Neural cell (in vitro differentiated cells): ENCODE results near the gene RAD51B.

Experiments
- CTCF ChIP-seq: fragments of 450-650 bp; IDR thresholded peaks from 2 replicates; pipeline ENCODE4 v1.5.1; 2014; ENCODE audit warnings: antibody characterized with exemption, mild to moderate bottlenecking, moderate library complexity; ENCODE audit not compliant: poor library complexity, severe bottlenecking
- EP300 ChIP-seq: fragments of 450-650 bp; conservative IDR thresholded peaks from 2 replicates; pipeline ENCODE4 v1.6.1; 2014; ENCODE audit warnings: antibody characterized with exemption, mild to moderate bottlenecking, moderate library complexity; ENCODE audit not compliant: poor library complexity, severe bottlenecking
- EZH2 ChIP-seq: fragments of 200-600, 300-800 bp; shearing (Covaris generic), sonication (generic); IDR thresholded peaks from 2 replicates; pipeline ENCODE4 v1.6.1; 2014; ENCODE audit warnings: antibody characterized with exemption, low read length, borderline replicate concordance, mild to moderate bottlenecking; ENCODE audit not compliant: insufficient read depth, poor library complexity, severe bottlenecking
- MXI1 ChIP-seq: fragments of 450-650 bp; conservative IDR thresholded peaks from 2 replicates; pipeline ENCODE4 v1.6.1; 2014; ENCODE audit warnings: antibody characterized with exemption, mild to moderate bottlenecking; ENCODE audit not compliant: poor library complexity, severe bottlenecking
- POLR2AphosphoS5 ChIP-seq: IDR thresholded peaks from 2 replicates; pipeline ENCODE4 v1.6.1; 2012
- RAD21 ChIP-seq: fragments of 450-650 bp; conservative IDR thresholded peaks from 2 replicates; pipeline ENCODE4 v1.6.1; 2014; ENCODE audit warnings: antibody characterized with exemption, mild to moderate bottlenecking, moderate library complexity
- REST ChIP-seq: IDR thresholded peaks from 2 replicates; pipeline ENCODE4 v1.6.1; 2012; ENCODE audit warnings: borderline replicate concordance
- SMC3 ChIP-seq: fragments of 450-650 bp; conservative IDR thresholded peaks from 2 replicates; pipeline ENCODE4 v1.6.1; 2014; ENCODE audit warnings: antibody characterized with exemption, mild to moderate bottlenecking, moderate library complexity; ENCODE audit not compliant: poor library complexity
- TAF1 ChIP-seq: IDR thresholded peaks from 2 replicates; pipeline ENCODE4 v1.6.1; 2012; ENCODE audit warnings: low read depth

- TF ChIP-seq CTCF (no peak), POLR2AphosphoS5 (no peak), TAF1 (no peak), RAD21 (no peak), SMC3 (no peak), REST (no peak), EZH2 (no peak), EP300 (no peak), MXI1 (no peak)
These were observed 496.7 kb downstream of the RAD51B start for GRCh38 chr14:68316078-68316868.
